Stromal cell of bone marrow (primary cell): ENCODE measurements around the gene PLXND1.

Source experiments
- DNase-seq: peaks from one replicate; pipeline ENCODE4 v3.0.0-alpha.2; 2012; ENCODE audit warnings: low read depth

Gene PLXND1

GRCh38 chr3:129563332-129563731, 43.1 kb downstream of the PLXND1 start:
- no peak for DNase-seq

- no peak for DNase-seq
Measured at GRCh38 chr3:129562803-129563202, 43.7 kb downstream of the PLXND1 start.

GRCh38 chr3:129561619-129562248, 44.7 kb downstream of the PLXND1 start:
- DNase-seq: no peak

- peak; percentile 69 for DNase-seq
Measured at GRCh38 chr3:129560911-129561594, 45.4 kb downstream of the PLXND1 start.

- DNase-seq: peak; percentile 21
Measured at GRCh38 chr3:129560269-129560787, 46.1 kb downstream of the PLXND1 start.

- no peak for DNase-seq
Measured at GRCh38 chr3:129559565-129560079, 46.9 kb downstream of the PLXND1 start.

- DNase-seq: peak; percentile 53
Measured at GRCh38 chr3:129558772-129559564, 47.5 kb downstream of the PLXND1 start.

GRCh38 chr3:129558081-129558771, 48.2 kb downstream of the PLXND1 start:
- DNase-seq: no peak

GRCh38 chr3:129557548-129557894, 49.0 kb downstream of the PLXND1 start:
- peak; percentile 31 for DNase-seq

- no peak for DNase-seq
Measured at GRCh38 chr3:129556890-129557547, 49.5 kb downstream of the PLXND1 start.

- no peak for DNase-seq
Measured at GRCh38 chr3:129556358-129556695, 50.1 kb downstream of the PLXND1 start.

- no peak for DNase-seq
Measured at GRCh38 chr3:129555616-129556357, 50.7 kb downstream of the PLXND1 start.

GRCh38 chr3:129555153-129555550, 51.3 kb downstream of the PLXND1 start:
- DNase-seq: no peak

- no peak for DNase-seq
Measured at GRCh38 chr3:129554356-129555152, 51.9 kb downstream of the PLXND1 start.

- no peak for DNase-seq
Measured at GRCh38 chr3:129553719-129554118, 52.8 kb downstream of the PLXND1 start.

GRCh38 chr3:129553171-129553570, 53.3 kb downstream of the PLXND1 start:
- DNase-seq: no peak

- no peak for DNase-seq
Measured at GRCh38 chr3:129552287-129553050, 54.0 kb downstream of the PLXND1 start.

GRCh38 chr3:129549805-129550204, 56.7 kb downstream of the PLXND1 start:
- no peak for DNase-seq
